ENCODE data around the gene MPND. TPM values are rescaled to one million over a fixed set of nuclear protein-coding genes. Genes with fewer than 3 reads are reported as not detected.

Gene MPND
- total and polyA plus RNA-seq, 12 donors: 4.5 to 52.3 (median 16.1) TPM

GRCh38 chr19:4363571-4364304, 20.4 kb downstream of the MPND start:
- H3K27me3 ChIP-seq: no peaks in the 10 kb centered on the region
- H3K9me3 ChIP-seq (replicated peaks in 1 of 3): no peaks in the 10 kb centered on the region
- H3K36me3 ChIP-seq (replicated peaks in 1 of 2): peaks cover 0 to 83% of the 10 kb centered on the region in 2 donors
- WGBS, 4 donors: 87 to 100% (median 90%) methylated on average over 8 to 26 of the region's 26 CpGs
- H3K4me3 ChIP-seq: no peak overlapping the region
- H3K4me1 ChIP-seq (replicated peaks in 1 of 2): peaks cover 23 to 30% of the 10 kb centered on the region in 2 donors
- H3K27ac ChIP-seq: peak overlapping the region in 2 of 5 donors; percentile 39 to 47
- no peak for TF ChIP-seq POLR2A (IDR thresholded peaks at IDR 0.05)
- TF ChIP-seq CTCF (IDR thresholded peaks at IDR 0.05): no peak
- intact Hi-C loops (cut with DNase I): loop anchor here in 1 of 2 donors (5.0 kb wide), 1 partner anchor 34 kb away; no protein-coding TSS in a partner anchor
- DNase-seq: peak in 3 of 7 donors; percentile 13 to 34 (median 24)

- no peaks in the 10 kb centered on the region for H3K9me3 ChIP-seq (replicated peaks in 1 of 3)
- no peaks in the 10 kb centered on the region for H3K27me3 ChIP-seq
- TF ChIP-seq CTCF (IDR thresholded peaks at IDR 0.05): no peak
- no peak for TF ChIP-seq POLR2A (IDR thresholded peaks at IDR 0.05)
- DNase-seq: peak in 1 of 7 donors; percentile 34
- H3K4me1 ChIP-seq (replicated peaks in 1 of 2): peaks cover 33 to 44% of the 10 kb centered on the region in 2 donors
- intact Hi-C loops (cut with DNase I): no loop called here
- WGBS, 4 donors: 87 to 95% (median 89%) methylated on average over 4 to 16 of the region's 16 CpGs; no CpG with 5 or more reads in 1 of the 4 donors
- H3K27ac ChIP-seq: peak overlapping the region in 1 of 5 donors; percentile 29
- peaks cover 0 to 67% of the 10 kb centered on the region in 2 donors for H3K36me3 ChIP-seq (replicated peaks in 1 of 2)
- no peak overlapping the region for H3K4me3 ChIP-seq
Observed at GRCh38 chr19:4365341-4365740, 22.0 kb downstream of the MPND start.

- DNase-seq: peak in 1 of 7 donors; percentile 23
- Histone ChIP-seq H3K9me3 (replicated peaks in 1 of 3) (no peaks in the 10 kb centered on the region), H3K4me3 (no peak overlapping the region), H3K36me3 (replicated peaks in 1 of 2) (peaks cover 0 to 60% of the 10 kb centered on the region in 2 donors), H3K27me3 (no peaks in the 10 kb centered on the region), H3K4me1 (replicated peaks in 1 of 2) (peaks cover 34 to 44% of the 10 kb centered on the region in 2 donors), H3K27ac (peak overlapping the region in 1 of 5 donors; percentile 29)
- TF ChIP-seq POLR2A (IDR thresholded peaks at IDR 0.05) (no peak), CTCF (IDR thresholded peaks at IDR 0.05) (no peak)
- WGBS, 4 donors: 76 to 92% (median 87%) methylated on average over 4 to 19 of the region's 19 CpGs
- intact Hi-C loops (cut with DNase I): no loop called here
Observed at GRCh38 chr19:4365791-4366665, 22.7 kb downstream of the MPND start.
